ENCODE results near the gene SHISA9. TPM values are rescaled to one million over a fixed set of nuclear protein-coding genes. Genes with fewer than 3 reads are reported as not detected.
A peak's percentile ranks its signal among the peaks of the same experiment; 100 is the strongest.

Gene SHISA9
- total RNA-seq, 1 donor from 2014 or later: 2.5 TPM

GRCh38 chr16:13242201-13242600 is 340.8 kb downstream of the SHISA9 start:
- Mint-ChIP-seq H3K27me3 (ENCODE audit: insufficient read depth, low read depth) (no peaks in the 10 kb centered on the region), H3K36me3 (no peaks in the 10 kb centered on the region), H3K4me3 (no peak overlapping the region), H3K4me1 (no peaks in the 10 kb centered on the region), H3K27ac (peak overlapping the region; percentile 66), H3K9me3 (no peaks in the 10 kb centered on the region)
- Histone ChIP-seq H3K9ac (no peak overlapping the region), H3K9me3 (ENCODE audit: low read depth) (no peaks in the 10 kb centered on the region), H4K20me1 (ENCODE audit: low read depth) (no peaks in the 10 kb centered on the region), H3K4me1 (no peaks in the 10 kb centered on the region), H3F3A (ENCODE audit: low read depth) (no peaks in the 10 kb centered on the region), H3K4me3 (no peak overlapping the region), H2AFZ (replicated peaks) (no peak overlapping the region), H3K4me2 (no peak overlapping the region), H3K36me3 (no peaks in the 10 kb centered on the region), H3K27ac (no peak overlapping the region), H3K79me2 (ENCODE audit: low read depth) (no peaks in the 10 kb centered on the region), H3K27me3 (no peaks in the 10 kb centered on the region)
- no peak for DNase-seq (ENCODE audit: low spot score)
- TF ChIP-seq CTCF (IDR thresholded peaks at IDR 0.05): no peak
- TF ChIP-seq EZH2 (IDR thresholded peaks at IDR 0.05): no peak

- H3K4me3 ChIP-seq: no peak overlapping the region
- H3F3A ChIP-seq (ENCODE audit: low read depth): no peaks in the 10 kb centered on the region
- no peak overlapping the region for H3K9ac ChIP-seq
- no peak overlapping the region for H2AFZ ChIP-seq (replicated peaks)
- H3K4me2 ChIP-seq: no peak overlapping the region
- no peak overlapping the region for H3K27ac ChIP-seq
- Mint-ChIP-seq H3K4me1 (no peaks in the 10 kb centered on the region), H3K9me3 (no peaks in the 10 kb centered on the region), H3K27me3 (ENCODE audit: insufficient read depth, low read depth) (no peaks in the 10 kb centered on the region), H3K4me3 (no peak overlapping the region), H3K27ac (no peak overlapping the region), H3K36me3 (no peaks in the 10 kb centered on the region)
- H3K36me3 ChIP-seq: no peaks in the 10 kb centered on the region
- no peak for DNase-seq (ENCODE audit: low spot score)
- no peaks in the 10 kb centered on the region for H3K4me1 ChIP-seq
- H3K9me3 ChIP-seq (ENCODE audit: low read depth): no peaks in the 10 kb centered on the region
- no peaks in the 10 kb centered on the region for H3K79me2 ChIP-seq (ENCODE audit: low read depth)
- H3K27me3 ChIP-seq: no peaks in the 10 kb centered on the region
- H4K20me1 ChIP-seq (ENCODE audit: low read depth): no peaks in the 10 kb centered on the region
- TF ChIP-seq EZH2 (IDR thresholded peaks at IDR 0.05) (no peak), CTCF (IDR thresholded peaks at IDR 0.05) (no peak), EZH2phosphoT487 (IDR thresholded peaks at IDR 0.05) (no peak)
Measured at GRCh38 chr16:13244770-13245169, 343.4 kb downstream of the SHISA9 start.

DNA sequence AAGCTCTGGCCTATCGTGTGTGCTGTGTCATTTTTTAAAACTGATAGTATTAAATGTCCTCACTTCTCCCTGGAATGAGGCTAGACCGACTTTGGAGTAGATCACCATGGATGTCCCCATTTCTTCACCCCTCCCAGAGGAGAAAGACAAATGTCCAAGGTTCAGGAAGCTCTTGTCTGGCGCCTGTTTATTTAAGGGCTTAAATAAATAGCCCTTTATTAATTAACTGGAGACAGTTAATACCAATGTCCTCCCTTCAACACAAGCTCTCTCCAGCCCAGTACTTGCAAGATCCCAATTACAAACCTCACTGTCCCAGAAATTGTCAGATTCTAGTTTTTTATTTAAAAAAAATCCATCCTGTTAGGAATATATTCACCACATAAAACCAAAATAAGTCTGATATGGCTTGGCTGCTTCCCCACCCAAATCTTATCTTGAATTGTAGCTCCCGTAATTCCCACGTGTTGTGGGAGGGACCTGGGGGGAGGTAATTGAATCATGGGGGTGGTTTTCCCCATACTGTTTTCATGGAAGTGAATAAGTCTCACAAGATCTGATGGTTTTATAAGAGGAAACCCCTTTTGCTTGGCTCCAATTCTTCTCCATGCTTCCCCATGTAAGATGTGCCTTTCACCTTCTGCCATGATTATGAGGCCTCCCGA is 344.4 kb downstream of the SHISA9 start:
- Histone ChIP-seq H3K4me2 (no peak overlapping the region), H3K4me1 (no peaks in the 10 kb centered on the region), H3K9me3 (ENCODE audit: low read depth) (no peaks in the 10 kb centered on the region), H3K4me3 (no peak overlapping the region), H3K27me3 (no peaks in the 10 kb centered on the region), H3K36me3 (no peaks in the 10 kb centered on the region), H3K9ac (no peak overlapping the region), H3K79me2 (ENCODE audit: low read depth) (no peaks in the 10 kb centered on the region), H3F3A (ENCODE audit: low read depth) (no peaks in the 10 kb centered on the region), H2AFZ (replicated peaks) (no peak overlapping the region), H4K20me1 (ENCODE audit: low read depth) (no peaks in the 10 kb centered on the region), H3K27ac (no peak overlapping the region)
- Mint-ChIP-seq H3K27me3 (ENCODE audit: insufficient read depth, low read depth) (no peaks in the 10 kb centered on the region), H3K36me3 (no peaks in the 10 kb centered on the region), H3K27ac (no peak overlapping the region), H3K4me1 (no peaks in the 10 kb centered on the region), H3K9me3 (no peaks in the 10 kb centered on the region), H3K4me3 (no peak overlapping the region)
- no peak for DNase-seq (ENCODE audit: low spot score)
- no peak for TF ChIP-seq EZH2phosphoT487 (IDR thresholded peaks at IDR 0.05)
- TF ChIP-seq CTCF (IDR thresholded peaks at IDR 0.05): no peak
- TF ChIP-seq EZH2 (IDR thresholded peaks at IDR 0.05): no peak

Measured in neural progenitor cell (in vitro differentiated cells).